B cell (primary cell): ENCODE results near the gene PANK4. TPM values are rescaled to one million over a fixed set of nuclear protein-coding genes. Genes with fewer than 3 reads are reported as not detected.
A peak's percentile ranks its signal among the peaks of the same experiment; 100 is the strongest.

Experiments used
- ATAC-seq: fragments of 200-7000 bp; cut with Tn5 transposase; one replicate; pipeline ENCODE4 v1.10.0; 2021; ENCODE audit warnings: low read depth, mild to moderate bottlenecking, moderate number of reproducible peaks, moderate library complexity
- CTCF ChIA-PET: fragments of 350-600 bp; sonication (Branson Sonifier 250); formaldehyde crosslinking; loops from one replicate; lab custom pipeline; 2021; ENCODE audit warnings: antibody characterized with exemption, inconsistent platforms; lab: Charles Lee
- POLR2A ChIA-PET: fragments of 350-600 bp; sonication (Branson Sonifier 250); formaldehyde crosslinking; loops from one replicate; lab custom pipeline; 2021; ENCODE audit warnings: antibody characterized with exemption; lab: Charles Lee
- DNase-seq: peaks from one replicate; pipeline ENCODE4 v3.0.0; 2013
- H2AFZ ChIP-seq: 2 replicates; pipeline ENCODE4 v1.6.1; 2012; ENCODE audit warnings: mild to moderate bottlenecking, low read depth, low read length; ENCODE audit not compliant: insufficient read depth, poor library complexity, severe bottlenecking
- H3K27ac ChIP-seq, 2 donors: 1 replicate in 1 of 2; 2 replicates in 1 of 2; pipeline ENCODE4 v1.5.1; 2012 to 2013; ENCODE audit warnings: low read length in 2 of 2, mild to moderate bottlenecking in 2 of 2, moderate library complexity in 1 of 2
- H3K27me3 ChIP-seq, 4 experiments: fragments of 200-600 bp in 1 of 4; sonication (generic) in 1 of 4; replicated peaks in 1 of 4; 1 replicate in 2 of 4; 2 replicates in 2 of 4; pipeline versions ENCODE4 v1.6.1 to v1.7.0; 2013 to 2016; ENCODE audit warnings: low read length in 3 of 4, mild to moderate bottlenecking in 2 of 4, mixed read lengths in 1 of 4, moderate library complexity in 1 of 4; ENCODE audit not compliant: insufficient read depth in 4 of 4, control insufficient read depth in 3 of 4; ENCODE audit errors: control extremely low read depth in 1 of 4
- H3K36me3 ChIP-seq, 2 experiments: replicated peaks in 1 of 2; 1 replicate in 1 of 2; 2 replicates in 1 of 2; pipeline versions ENCODE4 v1.6.1 to v1.7.1; 2013; ENCODE audit warnings: low read length in 1 of 2; ENCODE audit not compliant: insufficient read depth in 2 of 2, control insufficient read depth in 1 of 2; ENCODE audit errors: control extremely low read depth in 1 of 2, extremely low read depth in 1 of 2
- H3K4me1 ChIP-seq, 2 donors: fragments of 200-600 bp in 1 of 2; sonication (generic) in 1 of 2; 1 replicate in 1 of 2; 2 replicates in 1 of 2; pipeline versions ENCODE4 v1.5.1 to v1.6.1; 2013 to 2017; ENCODE audit warnings: low read length in 2 of 2; ENCODE audit not compliant: control insufficient read depth in 2 of 2, insufficient read depth in 2 of 2
- H3K4me2 ChIP-seq: replicated peaks from 2 replicates; pipeline ENCODE3; 2012; ENCODE audit warnings: mild to moderate bottlenecking, low read depth, low read length; ENCODE audit not compliant: poor library complexity, severe bottlenecking
- H3K4me3 ChIP-seq, 5 experiments: fragments of 200-600 bp in 1 of 5; sonication (generic) in 1 of 5; 1 replicate in 3 of 5; 2 replicates in 2 of 5; pipeline versions ENCODE4 v1.5.1 to v1.7.0; 2011 to 2016; ENCODE audit warnings: low read length in 4 of 5, mild to moderate bottlenecking in 4 of 5, low read depth in 2 of 5, control low read depth in 1 of 5, moderate library complexity in 1 of 5; ENCODE audit not compliant: insufficient read depth in 1 of 5; ENCODE audit errors: control extremely low read depth in 1 of 5, extremely low read depth in 1 of 5
- H3K79me2 ChIP-seq: fragments of 200-600 bp; sonication (generic); one replicate; pipeline ENCODE4 v1.6.0; 2016; ENCODE audit warnings: low read length; ENCODE audit not compliant: control insufficient read depth, insufficient read depth
- H3K9ac ChIP-seq: fragments of 200-600 bp; sonication (generic); 2 replicates; pipeline ENCODE4 v1.6.1; 2017; ENCODE audit warnings: mild to moderate bottlenecking, low read length, moderate library complexity
- H3K9me3 ChIP-seq, 3 donors: one replicate each; pipeline versions ENCODE4 v1.6.1 to v1.7.1; 2013; ENCODE audit warnings: low read length in 2 of 3; ENCODE audit not compliant: control insufficient read depth in 2 of 3, insufficient read depth in 1 of 3; ENCODE audit errors: control extremely low read depth in 1 of 3
- H4K20me1 ChIP-seq: 2 replicates; pipeline ENCODE4 v1.6.0; 2012; ENCODE audit warnings: mild to moderate bottlenecking, low read length; ENCODE audit not compliant: insufficient read depth, control insufficient read depth, poor library complexity, severe bottlenecking
- H3K27ac Mint-ChIP-seq: one replicate; pipeline ENCODE4 v1.8.0; 2021; ENCODE audit warnings: mixed read lengths
- H3K27me3 Mint-ChIP-seq: one replicate; pipeline ENCODE4 v1.8.0; 2021; ENCODE audit warnings: mixed read lengths
- H3K4me1 Mint-ChIP-seq: one replicate; pipeline ENCODE4 v1.8.0; 2021; ENCODE audit warnings: mixed read lengths
- H3K4me3 Mint-ChIP-seq: one replicate; pipeline ENCODE4 v1.8.0; 2021; ENCODE audit warnings: mixed read lengths
- H3K9me3 Mint-ChIP-seq: one replicate; pipeline ENCODE4 v1.8.0; 2022; ENCODE audit warnings: mixed read lengths; ENCODE audit not compliant: insufficient read depth
- CTCF ChIP-seq: fragments of 200-600 bp; IDR thresholded peaks from one replicate; pipeline ENCODE4 v1.8.0; 2022; ENCODE audit warnings: antibody characterized with exemption, mild to moderate bottlenecking
- EZH2 ChIP-seq: IDR thresholded peaks from 2 replicates; pipeline ENCODE4 v1.6.1; 2012; ENCODE audit warnings: borderline replicate concordance, low read depth, mild to moderate bottlenecking, moderate library complexity, low read length; ENCODE audit not compliant: insufficient read depth, poor library complexity, severe bottlenecking
- WGBS: methylation state at CpG from one replicate; pipeline ENCODE4 v1.1.5; 2013; ENCODE audit warnings: missing lambda C conversion rate; ENCODE audit not compliant: insufficient coverage; 5-methylcytosine and 5-hydroxymethylcytosine counted together
- intact Hi-C: fragments of 100-400 bp; cut with micrococcal nuclease; formaldehyde crosslinking; loops from one replicate; pipeline ENCODE4 v1.10.0; 2022
- polyA plus RNA-seq: library from polyadenylated mRNA; depleted of rRNA; stranded (reverse); fragments of >200 nt; gene quantifications from 2 replicates; pipeline ENCODE4 v1.2.3, GENCODE V29; 2012
- total RNA-seq, 2 donors: library from RNA; stranded (reverse); fragments of 120-200 nt in 1 of 2; gene quantifications; 1 replicate in 1 of 2; 2 replicates in 1 of 2; pipeline versions ENCODE4 v1.2.3 to v1.2.4, GENCODE V29; 2013 to 2022

The PANK4 gene
- total and polyA plus RNA-seq, 2 donors (not counting 1 experiment from before 2014, with no cell fraction given): 38.0 to 80.5 TPM

- H3K9ac ChIP-seq: peak within 1 kb of the TSS; percentile 58
- peak within 1 kb of the TSS in 4 of 5 experiments; percentile 31 to 61 (median 50) for H3K4me3 ChIP-seq
- DNase-seq: peak; percentile 57
- ChIA-PET POLR2A (interaction anchor here (0.6 to 1.9 kb wide), 5 partner anchors 16 to 122 kb away, joined by 4 to 16 read pairs (median 5); partner anchors contain the start of gene PRXL2B), CTCF (interaction anchor here (0.9 to 2.9 kb wide), 4 partner anchors 18 to 114 kb away, joined by 4 to 16 read pairs (median 6); partner anchors contain the start of gene TNFRSF14)
- H3K4me1 ChIP-seq: peaks cover 34 to 42% of the 10 kb centered on the region in 2 donors
- ATAC-seq: no peak
- H3K9me3 ChIP-seq: peaks cover 0 to 11% (median 0%) of the 10 kb centered on the region in 3 donors
- peaks cover 16% of the 10 kb centered on the region for H3K79me2 ChIP-seq
- peak within 1 kb of the TSS; percentile 74 for H3K27ac Mint-ChIP-seq
- H3K9me3 Mint-ChIP-seq: no peaks in the 10 kb centered on the region
- H2AFZ ChIP-seq: peak within 1 kb of the TSS; percentile 74
- H3K36me3 ChIP-seq: no peaks in the 10 kb centered on the region
- intact Hi-C loops: loop anchor here (5.0 kb wide), 1 partner anchor 613 kb away; the partner anchor contains the start of genes CALML6 and TMEM52
- TF ChIP-seq EZH2: peak; percentile 18
- TF ChIP-seq CTCF: no peak
- peaks cover 8% of the 10 kb centered on the region for H3K27me3 Mint-ChIP-seq
- WGBS: 2% methylated on average over 91 of the region's 91 CpGs
- peaks cover 25% of the 10 kb centered on the region for H3K4me1 Mint-ChIP-seq
- H4K20me1 ChIP-seq: peaks cover 28% of the 10 kb centered on the region
- H3K27ac ChIP-seq: no peak within 1 kb of the TSS
- peak within 1 kb of the TSS; percentile 87 for H3K4me3 Mint-ChIP-seq
- peak within 1 kb of the TSS; percentile 96 for H3K4me2 ChIP-seq
- peaks cover 0 to 52% (median 21%) of the 10 kb centered on the region in 4 experiments for H3K27me3 ChIP-seq
Measured at GRCh38 chr1:2529784-2530512, 3.6 kb upstream of the PANK4 start, which contains the start of gene HES5. HES5 (minus strand) TSS chr1:2530263; CDS start chr1:2530164, 99 bp downstream.
